GM10266 (cell line): ENCODE data around the gene FGD5.

Source experiments
- DNase-seq: peaks from one replicate; pipeline ENCODE4 v3.0.0; 2012; ENCODE audit errors: extremely low spot score
- TF ChIP-seq, protein P1 (sequence below): IDR thresholded peaks from 2 replicates; pipeline ENCODE4 v1.5.1; 2012; ENCODE audit warnings: mild to moderate bottlenecking, low read depth; ENCODE audit not compliant: control insufficient read depth, insufficient read depth; ENCODE audit errors: missing control alignments

The FGD5 gene

DNA sequence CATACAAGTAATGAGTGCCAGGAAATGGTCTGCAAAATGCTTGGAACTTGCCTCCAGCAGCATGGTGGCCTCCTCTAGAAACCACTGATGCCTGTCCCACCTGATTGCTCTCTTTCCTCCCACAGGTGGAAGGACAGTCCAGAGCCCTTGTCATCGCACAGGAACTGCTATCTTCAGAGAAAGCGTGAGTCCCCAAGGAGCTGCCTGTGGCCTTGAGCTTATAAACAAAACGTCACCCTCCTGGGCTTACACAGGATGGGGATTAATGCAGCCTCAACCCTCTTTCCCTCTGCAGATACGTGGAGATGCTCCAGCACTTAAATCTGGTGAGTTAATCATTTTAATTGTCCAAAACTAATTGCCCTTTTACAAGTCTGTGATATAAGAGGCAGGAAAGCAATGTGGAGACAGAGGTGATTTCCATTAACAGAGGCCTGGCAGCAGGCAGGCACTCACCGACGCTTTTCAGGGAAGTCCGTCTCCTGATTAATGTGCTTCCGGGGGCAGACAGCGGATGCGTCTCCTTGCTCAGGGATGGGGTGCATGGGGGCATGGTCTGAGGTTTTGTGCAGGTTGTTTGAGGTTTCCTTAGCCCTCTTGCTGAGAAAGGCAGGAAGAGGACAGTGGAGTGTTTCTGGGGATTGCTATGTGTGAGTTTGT lies 61.8 kb downstream of the FGD5 start:
- TF ChIP-seq, protein P1, sequence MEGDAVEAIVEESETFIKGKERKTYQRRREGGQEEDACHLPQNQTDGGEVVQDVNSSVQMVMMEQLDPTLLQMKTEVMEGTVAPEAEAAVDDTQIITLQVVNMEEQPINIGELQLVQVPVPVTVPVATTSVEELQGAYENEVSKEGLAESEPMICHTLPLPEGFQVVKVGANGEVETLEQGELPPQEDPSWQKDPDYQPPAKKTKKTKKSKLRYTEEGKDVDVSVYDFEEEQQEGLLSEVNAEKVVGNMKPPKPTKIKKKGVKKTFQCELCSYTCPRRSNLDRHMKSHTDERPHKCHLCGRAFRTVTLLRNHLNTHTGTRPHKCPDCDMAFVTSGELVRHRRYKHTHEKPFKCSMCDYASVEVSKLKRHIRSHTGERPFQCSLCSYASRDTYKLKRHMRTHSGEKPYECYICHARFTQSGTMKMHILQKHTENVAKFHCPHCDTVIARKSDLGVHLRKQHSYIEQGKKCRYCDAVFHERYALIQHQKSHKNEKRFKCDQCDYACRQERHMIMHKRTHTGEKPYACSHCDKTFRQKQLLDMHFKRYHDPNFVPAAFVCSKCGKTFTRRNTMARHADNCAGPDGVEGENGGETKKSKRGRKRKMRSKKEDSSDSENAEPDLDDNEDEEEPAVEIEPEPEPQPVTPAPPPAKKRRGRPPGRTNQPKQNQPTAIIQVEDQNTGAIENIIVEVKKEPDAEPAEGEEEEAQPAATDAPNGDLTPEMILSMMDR: no peak
- no peak for DNase-seq

DNA sequence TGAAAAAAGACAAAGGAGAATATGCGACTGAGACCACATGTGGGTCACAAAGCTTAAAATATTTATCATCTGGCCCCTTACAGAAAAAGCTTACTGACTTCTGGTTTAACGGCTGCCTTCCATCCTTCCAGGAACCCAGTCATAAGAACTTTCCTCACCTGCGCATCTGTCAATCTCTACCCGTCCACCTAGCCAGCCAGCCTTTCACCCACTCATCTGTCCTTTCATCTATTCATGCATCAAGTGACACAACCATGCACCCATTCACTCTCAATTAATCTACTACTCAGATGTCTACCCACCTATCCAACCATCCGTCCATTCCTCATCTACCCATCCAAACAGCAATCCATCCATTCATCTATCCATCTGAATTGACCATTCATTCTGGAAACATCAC lies 64.5 kb downstream of the FGD5 start:
- DNase-seq: no peak
- TF ChIP-seq, protein P1: no peak

DNA sequence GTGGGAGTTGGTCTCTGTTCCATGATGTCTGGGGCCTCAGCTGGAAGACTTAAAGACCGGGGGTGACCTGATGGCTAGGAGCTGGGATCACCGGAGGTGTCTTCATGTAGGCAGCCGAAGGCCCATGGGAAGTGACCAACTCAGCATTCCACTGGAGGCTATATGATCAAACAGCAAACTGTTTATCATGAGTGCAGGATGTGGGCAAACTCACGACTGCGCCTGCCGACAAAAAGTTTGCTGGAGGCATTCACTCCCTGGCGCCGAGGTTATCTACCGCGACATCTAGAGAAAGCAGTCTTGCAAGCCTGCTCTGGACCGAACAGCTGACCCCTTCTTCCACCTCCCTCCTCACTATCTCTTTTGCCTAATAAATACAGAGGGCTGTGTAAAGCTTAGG lies 65.9 kb downstream of the FGD5 start:
- TF ChIP-seq, protein P1: no peak
- no peak for DNase-seq

GRCh38 chr3:14885307-14885706 lies 66.5 kb downstream of the FGD5 start:
- no peak for DNase-seq
- TF ChIP-seq, protein P1: no peak

- no peak for DNase-seq
- TF ChIP-seq, protein P1: no peak
Observed at GRCh38 chr3:14886101-14886500, 67.3 kb downstream of the FGD5 start.

DNA sequence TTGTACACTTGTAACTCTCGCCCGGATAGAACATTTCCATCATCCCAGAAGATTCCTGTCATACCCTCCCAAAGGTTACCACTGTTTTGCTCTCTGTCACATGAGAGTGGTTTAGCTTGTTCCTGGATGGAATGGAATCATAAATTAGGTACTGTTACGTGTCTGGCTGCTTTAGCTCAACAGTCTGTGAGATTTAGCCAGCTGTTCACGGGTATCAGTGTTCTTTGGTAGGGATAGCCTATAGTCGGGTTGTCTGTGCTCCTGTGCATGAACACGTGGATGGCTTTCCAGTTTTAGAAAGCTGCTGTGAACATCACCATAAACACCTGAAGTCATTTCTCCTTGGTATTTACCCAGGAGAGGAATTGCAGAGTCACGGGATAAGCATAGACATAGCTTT lies 70.4 kb downstream of the FGD5 start:
- TF ChIP-seq, protein P1: no peak
- no peak for DNase-seq

GRCh38 chr3:14889943-14890342 lies 71.2 kb downstream of the FGD5 start:
- DNase-seq: no peak
- TF ChIP-seq, protein P1: no peak
